Measurements from ENCODE around the gene UGP2. TPM values are rescaled to one million over a fixed set of nuclear protein-coding genes. Genes with fewer than 3 reads are reported as not detected.

Gene UGP2
- total and polyA plus RNA-seq, 2 of the 8 experiments (the other 6 are each of a cell fraction or from before 2014, with no cell fraction given) = 278 to 956 TPM

- H3K23me2 ChIP-seq (ENCODE audit: low read depth, low read length) = no peaks in the 10 kb centered on the region
- H4K8ac ChIP-seq (ENCODE audit: extremely low read depth, insufficient read depth, low read length) = no peak overlapping the region
- DNase-seq (ENCODE audit: low read depth in 1 of 2, low spot score in 2 of 2) (no peak), FAIRE-seq (no peak)
- H4K20me1 ChIP-seq (replicated peaks in 1 of 2; ENCODE audit: control insufficient read depth in 1 of 2, insufficient read depth in 2 of 2, low read length in 2 of 2) = peaks cover 2 to 5% of the 10 kb centered on the region in 2 experiments
- peak overlapping the region; percentile 20; the same call in 1 of the 2 replicates for H2AK5ac ChIP-seq (ENCODE audit: low read depth, low read length)
- no peak overlapping the region for H2BK12ac ChIP-seq (ENCODE audit: low read depth, low read length)
- H3K27ac ChIP-seq (ENCODE audit: low read depth, low read length) = peak overlapping the region; percentile 44; the same call in 1 of the 2 replicates
- H3K4me2 ChIP-seq (ENCODE audit: insufficient read depth in 1 of 2, low read depth in 2 of 2, low read length in 2 of 2) = peak overlapping the region; percentile 73 to 94
- peaks cover 18 to 57% (median 26%) of the 10 kb centered on the region in 4 experiments for H3K4me1 ChIP-seq (replicated peaks in 1 of 4; ENCODE audit: control insufficient read depth in 3 of 4, insufficient read depth in 4 of 4, low read length in 3 of 4)
- H3K9ac ChIP-seq (replicated peaks in 1 of 4; ENCODE audit: extremely low read depth in 1 of 4, low read depth in 3 of 4, low read length in 3 of 4) = no peak overlapping the region
- peaks cover 42 to 100% of the 10 kb centered on the region in 2 experiments for H3K79me2 ChIP-seq (ENCODE audit: control insufficient read depth in 1 of 2, insufficient read depth in 2 of 2, low read length in 2 of 2)
- H3K9me3 ChIP-seq (ENCODE audit: insufficient read depth in 2 of 2, low read depth in 1 of 2, low read length in 1 of 2) = no peaks in the 10 kb centered on the region
- peaks cover 0 to 63% (median 5%) of the 10 kb centered on the region in 4 experiments; a peak in 5 of 8 replicates for H3K36me3 ChIP-seq (ENCODE audit: control insufficient read depth in 2 of 4, insufficient read depth in 4 of 4, low read length in 3 of 4)
- peak overlapping the region; percentile 14 for H3K56ac ChIP-seq (replicated peaks; ENCODE audit: insufficient read length, low read depth, low read length)
- POLR2A ChIA-PET (ENCODE audit: partially characterized antibody) = interaction anchor here (1.0 to 17.8 kb wide), 9 partner anchors 8 to 235 kb away, joined by 3 to 297 read pairs (median 10); partner anchors contain the start of gene UGP2
- no peaks in the 10 kb centered on the region for H3K27me3 ChIP-seq (replicated peaks in 1 of 4; ENCODE audit: control insufficient read depth in 3 of 4, extremely low read depth in 1 of 4, insufficient read depth in 3 of 4, low read length in 3 of 4)
- 0 out of 2 replicates have a peak, but pooled peaks cover under 1% of the 10 kb centered on the region for H3K79me1 ChIP-seq (ENCODE audit: low read depth, low read length)
- H3K18ac ChIP-seq (ENCODE audit: extremely low read depth, low read length) = peak overlapping the region; percentile 63
- CTCF ChIA-PET (ENCODE audit: partially characterized antibody) = interaction anchor here (0.8 to 5.0 kb wide), 3 partner anchors 8 to 152 kb away, joined by 3 to 31 read pairs (median 16); no protein-coding TSS in a partner anchor
- H2AFZ ChIP-seq (ENCODE audit: low read length) = no peak overlapping the region
- H4K5ac ChIP-seq (ENCODE audit: insufficient read length, low read depth, low read length) = peak overlapping the region; percentile 85
- H2BK5ac ChIP-seq (ENCODE audit: low read depth, low read length) = peak overlapping the region; percentile 71; the same call in 1 of the 2 replicates
- H3K23ac ChIP-seq (ENCODE audit: insufficient read length) = no peak overlapping the region
- H3K4me3 ChIP-seq (ENCODE audit: extremely low read depth in 1 of 4, insufficient read depth in 2 of 4, low read depth in 3 of 4, low read length in 4 of 4) = peak overlapping the region in 2 of 4 experiments; percentile 20 to 60; a peak in 3 of 8 replicates
- H3K14ac ChIP-seq (ENCODE audit: insufficient read length) = peak overlapping the region; percentile 91
- no peak overlapping the region for H2BK15ac ChIP-seq (ENCODE audit: low read length)
- peak overlapping the region; percentile 92 for H4K91ac ChIP-seq (replicated peaks; ENCODE audit: insufficient read length, low read length)
- H2BK20ac ChIP-seq (ENCODE audit: low read length) = peak overlapping the region; percentile 83; the same call in 1 of the 2 replicates
- peak overlapping the region; percentile 98 for H2BK120ac ChIP-seq (replicated peaks; ENCODE audit: low read depth, low read length)
- peak overlapping the region; percentile 93 for H3K4ac ChIP-seq (replicated peaks; ENCODE audit: insufficient read length, low read depth, low read length)
- TF ChIP-seq SAP30 (IDR thresholded peaks at IDR 0.05; ENCODE audit: insufficient read depth, insufficient replicate concordance, low read length) (no peak), KDM4A (IDR thresholded peaks at IDR 0.05; ENCODE audit: low read depth, low read length, severe bottlenecking) (no peak), FOSL1 (IDR thresholded peaks at IDR 0.05; ENCODE audit: insufficient read depth, low read depth, low read length) (no peak), JUN (IDR thresholded peaks at IDR 0.05; ENCODE audit: low read depth, low read length) (no peak), SIX5 (IDR thresholded peaks at IDR 0.05; ENCODE audit: low read depth, low read length) (no peak), EGR1 (IDR thresholded peaks at IDR 0.05; ENCODE audit: borderline replicate concordance, low read depth, low read length) (no peak), SIRT6 (IDR thresholded peaks at IDR 0.05; ENCODE audit: low read length) (no peak), MAFK (IDR thresholded peaks at IDR 0.05; ENCODE audit: low read depth, low read length) (no peak), SRF (IDR thresholded peaks at IDR 0.05; ENCODE audit: low read depth, low read length) (no peak), GABPA (IDR thresholded peaks at IDR 0.05; ENCODE audit: borderline replicate concordance, insufficient read depth, low read length) (no peak), KDM5A (IDR thresholded peaks at IDR 0.05; ENCODE audit: low read length) (no peak), ATF2 (IDR thresholded peaks at IDR 0.05; ENCODE audit: low read length) (no peak), BACH1 (IDR thresholded peaks at IDR 0.05; ENCODE audit: low read length) (no peak)
These were observed 9.0 kb downstream of the UGP2 start for GRCh38 chr2:63850649-63851048.

All from H1 (cell line).